Activated CD4-positive, CD25-positive, alpha-beta regulatory T cell (primary cell): ENCODE measurements around the gene SGMS2.

Experiments used
- DNase-seq, 4 experiments: peaks; one replicate each; lab custom pipeline; 2025; lab: John Stamatoyannopoulos, UW

The SGMS2 gene

GRCh38 chr4:107824350-107825071, at the start of gene SGMS2:
Gene SGMS2 (plus strand): TSS chr4:107824932. CDS start chr4:107895554, 70,622 bp downstream.
- DNase-seq = peak in 1 of 4 experiments; percentile 1

GRCh38 chr4:107777890-107778289, 46.8 kb upstream of the SGMS2 start:
- DNase-seq = no peak

- DNase-seq = no peak
Measured at GRCh38 chr4:107778784-107779530, 45.8 kb upstream of the SGMS2 start.

GRCh38 chr4:107780665-107781064, 44.1 kb upstream of the SGMS2 start:
- DNase-seq = no peak

GRCh38 chr4:107791902-107792301, 32.8 kb upstream of the SGMS2 start:
- DNase-seq = no peak

- DNase-seq = no peak
Measured at GRCh38 chr4:107792711-107793110, 32.0 kb upstream of the SGMS2 start.

- DNase-seq = no peak
Measured at GRCh38 chr4:107793996-107794395, 30.7 kb upstream of the SGMS2 start.

GRCh38 chr4:107799669-107800450, 24.9 kb upstream of the SGMS2 start:
- no peak for DNase-seq

GRCh38 chr4:107800706-107801105, 24.0 kb upstream of the SGMS2 start:
- no peak for DNase-seq

- no peak for DNase-seq
Measured at GRCh38 chr4:107801766-107802211, 22.9 kb upstream of the SGMS2 start.

- DNase-seq = no peak
Measured at GRCh38 chr4:107804956-107805355, 19.8 kb upstream of the SGMS2 start.

GRCh38 chr4:107806196-107806595, 18.5 kb upstream of the SGMS2 start:
- no peak for DNase-seq

GRCh38 chr4:107808572-107808971, 16.2 kb upstream of the SGMS2 start:
- DNase-seq = no peak

GRCh38 chr4:107809210-107809609, 15.5 kb upstream of the SGMS2 start:
- DNase-seq = no peak

GRCh38 chr4:107814758-107815157, 10.0 kb upstream of the SGMS2 start:
- DNase-seq = no peak

- no peak for DNase-seq
Measured at GRCh38 chr4:107815158-107815557, 9.6 kb upstream of the SGMS2 start.

GRCh38 chr4:107818301-107818910, 6.3 kb upstream of the SGMS2 start:
- DNase-seq = no peak

GRCh38 chr4:107823870-107824349, 822 bp upstream of the SGMS2 start:
- no peak for DNase-seq

GRCh38 chr4:107825072-107825824, 516 bp downstream of the SGMS2 start:
- no peak for DNase-seq

GRCh38 chr4:107826421-107826980, 1.8 kb downstream of the SGMS2 start:
- DNase-seq = no peak
